Choroid plexus epithelial cell (primary cell): ENCODE results near the gene ARMC6.
A peak's percentile ranks its signal among the peaks of the same experiment; 100 is the strongest.
"Not testable (repeated sequence)": the region's sequence is repeated elsewhere in the genome, so short reads cannot be mapped to it uniquely, and the experiment has no call there.

Source experiments
- DNase-seq: peaks from one replicate; pipeline ENCODE4 v3.0.0-alpha.2; 2010; ENCODE audit warnings: low read depth
- H3K4me3 ChIP-seq: 2 replicates; pipeline ENCODE4 v1.5.1; 2011; ENCODE audit warnings: low read depth, mild to moderate bottlenecking, control low read depth, low read length, moderate library complexity
- CTCF ChIP-seq: conservative IDR thresholded peaks from 2 replicates; pipeline ENCODE4 v1.5.1; 2011; ENCODE audit warnings: low read depth, mild to moderate bottlenecking, control low read depth, inconsistent platforms, low read length, moderate library complexity

The ARMC6 gene

GRCh38 chr19:19021115-19021514 lies 12.3 kb upstream of the ARMC6 start:
- DNase-seq = peak; percentile 75
- no peak overlapping the region for H3K4me3 ChIP-seq
- TF ChIP-seq CTCF = no peak

DNA sequence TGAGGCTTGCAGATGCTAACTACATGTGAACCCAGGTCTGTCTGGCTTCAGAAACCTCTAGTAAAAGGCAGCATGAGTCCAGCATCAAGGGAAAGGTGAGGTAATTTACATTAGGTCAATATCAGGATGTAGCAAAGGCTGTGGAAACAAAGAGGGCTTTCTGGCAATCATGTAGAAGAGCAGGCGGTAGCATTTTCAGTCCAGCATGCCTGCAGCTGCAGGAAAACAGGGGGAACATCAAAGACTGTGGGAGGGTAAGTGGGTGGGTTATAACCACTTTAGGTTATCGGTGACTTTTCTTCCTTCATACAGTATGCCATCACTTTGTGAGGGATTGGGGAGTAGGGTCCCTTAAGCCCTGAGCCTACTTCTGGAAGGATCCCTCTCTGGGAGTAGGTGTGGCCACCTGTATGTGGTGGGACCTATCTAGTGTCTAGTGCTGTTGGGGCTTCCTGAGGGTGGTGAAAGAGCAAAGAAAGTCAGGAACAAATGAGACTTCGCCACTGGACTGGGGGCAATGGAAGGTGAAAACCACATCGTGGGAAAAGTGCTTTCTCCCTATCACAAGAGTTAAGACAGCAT lies 10.9 kb upstream of the ARMC6 start:
- peak; percentile 19 for DNase-seq
- TF ChIP-seq CTCF = no peak
- no peak overlapping the region for H3K4me3 ChIP-seq

DNA sequence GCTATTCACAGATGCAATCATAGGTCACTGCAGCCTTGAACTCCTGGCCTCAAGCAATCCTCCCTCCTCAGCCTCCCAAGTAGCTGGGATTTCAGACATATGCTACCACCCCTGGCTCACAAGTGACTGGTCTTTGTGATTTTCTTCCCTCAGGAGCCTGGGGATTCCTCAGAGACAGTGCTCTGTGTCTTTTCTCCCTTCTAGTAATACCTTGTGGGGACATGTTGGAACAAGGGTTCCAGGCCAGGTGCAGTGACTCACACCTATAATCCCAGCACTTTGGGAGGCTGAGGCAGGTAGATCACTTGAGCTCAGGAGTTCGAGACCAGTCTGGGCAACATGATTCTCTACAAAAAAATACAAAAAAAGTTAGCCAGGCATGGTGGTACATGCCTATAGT lies 10.0 kb upstream of the ARMC6 start:
- DNase-seq, H3K4me3 ChIP-seq: not testable (repeated sequence)

- H3K4me3 ChIP-seq = no peak overlapping the region
- no peak for DNase-seq
- TF ChIP-seq CTCF = no peak
Observed at GRCh38 chr19:19025861-19026260, 7.5 kb upstream of the ARMC6 start.

DNA sequence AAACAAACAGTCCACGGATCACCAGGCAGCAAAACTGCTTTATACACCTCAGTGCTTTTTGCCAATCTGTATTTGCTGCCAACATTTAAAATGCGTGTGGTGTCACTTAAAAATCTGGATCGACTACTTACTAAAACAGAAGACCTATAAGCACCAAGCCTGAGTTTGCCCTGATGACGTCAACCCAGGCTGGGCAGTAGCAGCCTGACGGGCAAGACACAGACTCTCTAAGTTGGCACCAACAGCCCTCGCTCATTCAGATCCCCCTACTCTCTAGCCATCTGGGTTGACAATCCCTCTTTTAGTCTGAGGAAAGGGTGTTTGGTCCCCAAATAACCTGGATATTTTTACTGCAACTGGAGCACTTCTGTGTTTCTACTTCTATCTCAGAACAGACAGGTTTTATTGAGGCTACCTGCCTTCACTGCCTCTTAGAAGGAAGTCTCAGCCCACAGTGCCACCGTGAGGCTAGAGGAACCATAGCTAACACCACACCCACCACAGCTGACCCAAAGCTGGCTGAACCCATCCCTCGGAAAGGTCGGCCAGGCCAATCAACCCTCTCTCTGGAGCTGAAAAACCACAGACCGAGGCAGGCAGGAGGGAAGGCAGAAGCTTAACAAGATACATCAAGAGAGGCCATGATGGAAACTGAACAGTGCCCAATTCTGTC lies 7.0 kb upstream of the ARMC6 start:
- peak; percentile 40 for DNase-seq
- peak; percentile 42 for TF ChIP-seq CTCF
- no peak overlapping the region for H3K4me3 ChIP-seq

- no peak overlapping the region for H3K4me3 ChIP-seq
- DNase-seq = no peak
- TF ChIP-seq CTCF = no peak
Observed at GRCh38 chr19:19027228-19027627, 6.2 kb upstream of the ARMC6 start.

DNA sequence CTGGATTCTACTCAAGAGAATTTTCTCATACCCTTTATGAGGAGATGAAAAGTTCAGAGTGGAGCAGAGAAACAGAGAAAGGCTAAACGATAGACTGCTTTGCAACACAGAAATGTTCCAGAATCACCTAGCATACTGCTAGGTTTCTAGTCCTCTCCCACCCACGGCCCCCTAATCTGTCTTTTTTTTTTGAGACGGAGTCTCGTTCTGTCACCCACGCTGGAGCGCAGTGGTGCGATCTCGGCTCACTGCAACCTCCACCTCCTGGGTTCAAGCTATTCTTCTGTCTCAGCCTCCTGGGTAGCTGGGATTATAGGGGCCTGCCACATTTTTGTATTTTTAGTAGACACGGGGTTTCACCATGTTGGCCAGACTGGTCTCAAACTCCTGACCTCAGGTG lies 4.9 kb upstream of the ARMC6 start:
- DNase-seq = no peak
- no peak for TF ChIP-seq CTCF
- H3K4me3 ChIP-seq = no peak overlapping the region
